Coronary artery (tissue), 2 donors: ENCODE measurements around the gene CNN2.
A peak's percentile ranks its signal among the peaks of the same experiment; 100 is the strongest.

ENCODE experiments used
- DNase-seq: peaks from one replicate; pipeline ENCODE4 v3.0.0-alpha.2; 2017; ENCODE audit warnings: low spot score
- H3K27ac ChIP-seq, 2 donors: fragments of 200-600 bp; sonication (generic); one replicate each; pipeline ENCODE4 v1.5.1; 2016 to 2019
- H3K4me3 ChIP-seq: fragments of 200-600 bp; sonication (generic); 2 replicates; pipeline ENCODE4 v1.5.1; 2016; ENCODE audit warnings: mild to moderate bottlenecking, moderate library complexity
- TF ChIP-seq, protein P1 (sequence below): fragments of 200-600 bp; sonication (generic); IDR thresholded peaks from one replicate; pipeline ENCODE4 v1.5.1; 2019; ENCODE audit warnings: antibody characterized with exemption

The CNN2 gene

DNA sequence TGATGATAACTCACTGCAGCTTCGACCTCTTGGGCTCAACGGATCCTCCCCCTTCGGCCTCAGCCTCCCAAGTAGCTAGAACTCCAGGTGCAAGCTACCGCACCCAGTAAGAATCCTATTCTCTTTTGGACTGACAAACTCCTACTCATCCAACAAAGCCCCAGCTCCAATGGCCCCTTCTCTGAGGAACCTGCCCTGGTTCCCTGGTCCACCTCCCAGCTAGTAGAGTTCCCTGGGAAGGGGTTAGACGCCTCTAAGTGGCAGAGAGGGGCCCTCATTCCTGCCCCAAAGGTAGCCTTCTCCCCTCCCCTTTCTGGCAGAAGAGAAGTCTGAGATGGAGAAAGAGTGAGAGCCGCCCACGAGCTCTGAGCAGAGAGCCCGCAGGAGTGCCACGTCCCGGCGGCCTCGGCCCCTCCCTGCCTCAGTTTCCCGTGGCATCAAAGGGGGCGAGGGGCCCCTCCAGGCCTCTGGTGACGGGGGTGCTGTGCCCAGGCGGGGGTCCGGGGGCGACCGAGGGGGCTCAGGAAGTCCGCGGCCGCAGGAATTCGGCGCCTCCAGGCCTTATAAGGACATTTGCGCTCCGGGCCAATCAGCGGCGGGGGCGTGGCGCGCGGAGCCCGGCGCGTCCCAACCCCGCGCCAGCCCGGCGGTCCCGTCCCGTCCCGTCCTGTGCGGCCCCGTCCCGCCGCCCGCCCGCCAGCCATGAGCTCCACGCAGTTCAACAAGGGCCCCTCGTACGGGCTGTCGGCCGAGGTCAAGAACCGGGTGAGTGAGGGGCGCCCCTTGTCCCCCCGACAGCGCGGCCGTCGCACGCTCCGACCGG lies at the start of gene CNN2:
Gene CNN2 (plus strand): TSS at position 649 of the 823 bp plus-strand sequence. CDS start 54 bp downstream, at position 703.
- TF ChIP-seq, protein P1, sequence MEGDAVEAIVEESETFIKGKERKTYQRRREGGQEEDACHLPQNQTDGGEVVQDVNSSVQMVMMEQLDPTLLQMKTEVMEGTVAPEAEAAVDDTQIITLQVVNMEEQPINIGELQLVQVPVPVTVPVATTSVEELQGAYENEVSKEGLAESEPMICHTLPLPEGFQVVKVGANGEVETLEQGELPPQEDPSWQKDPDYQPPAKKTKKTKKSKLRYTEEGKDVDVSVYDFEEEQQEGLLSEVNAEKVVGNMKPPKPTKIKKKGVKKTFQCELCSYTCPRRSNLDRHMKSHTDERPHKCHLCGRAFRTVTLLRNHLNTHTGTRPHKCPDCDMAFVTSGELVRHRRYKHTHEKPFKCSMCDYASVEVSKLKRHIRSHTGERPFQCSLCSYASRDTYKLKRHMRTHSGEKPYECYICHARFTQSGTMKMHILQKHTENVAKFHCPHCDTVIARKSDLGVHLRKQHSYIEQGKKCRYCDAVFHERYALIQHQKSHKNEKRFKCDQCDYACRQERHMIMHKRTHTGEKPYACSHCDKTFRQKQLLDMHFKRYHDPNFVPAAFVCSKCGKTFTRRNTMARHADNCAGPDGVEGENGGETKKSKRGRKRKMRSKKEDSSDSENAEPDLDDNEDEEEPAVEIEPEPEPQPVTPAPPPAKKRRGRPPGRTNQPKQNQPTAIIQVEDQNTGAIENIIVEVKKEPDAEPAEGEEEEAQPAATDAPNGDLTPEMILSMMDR: no peak
- Histone ChIP-seq H3K27ac (peak within 1 kb of the TSS; percentile 98 to 100), H3K4me3 (peak within 1 kb of the TSS; percentile 92)
- peak; percentile 92 for DNase-seq

DNA sequence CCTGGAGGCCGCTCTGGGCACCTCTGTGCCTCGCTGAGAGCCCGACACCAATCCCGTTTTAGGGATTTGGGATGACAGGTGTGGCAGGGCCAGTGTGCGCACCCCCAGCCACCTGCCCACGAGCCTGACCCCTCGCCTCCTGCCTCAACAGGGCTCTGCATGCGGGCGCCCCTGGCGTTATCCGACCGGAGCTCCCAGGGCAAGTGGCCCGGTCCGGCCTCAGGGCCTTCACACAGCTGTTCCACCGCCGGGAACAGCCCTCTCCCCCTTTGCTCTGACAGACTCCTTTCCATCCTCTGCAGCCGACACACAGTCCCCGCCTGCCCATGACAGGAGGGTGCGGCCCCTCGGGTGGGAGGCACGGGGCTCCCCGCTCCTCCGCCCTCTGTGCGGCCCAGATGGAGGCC lies 49.3 kb upstream of the CNN2 start:
- no peak overlapping the region for H3K27ac ChIP-seq
- no peak for DNase-seq
- TF ChIP-seq, protein P1: no peak
- H3K4me3 ChIP-seq: no peak overlapping the region

DNA sequence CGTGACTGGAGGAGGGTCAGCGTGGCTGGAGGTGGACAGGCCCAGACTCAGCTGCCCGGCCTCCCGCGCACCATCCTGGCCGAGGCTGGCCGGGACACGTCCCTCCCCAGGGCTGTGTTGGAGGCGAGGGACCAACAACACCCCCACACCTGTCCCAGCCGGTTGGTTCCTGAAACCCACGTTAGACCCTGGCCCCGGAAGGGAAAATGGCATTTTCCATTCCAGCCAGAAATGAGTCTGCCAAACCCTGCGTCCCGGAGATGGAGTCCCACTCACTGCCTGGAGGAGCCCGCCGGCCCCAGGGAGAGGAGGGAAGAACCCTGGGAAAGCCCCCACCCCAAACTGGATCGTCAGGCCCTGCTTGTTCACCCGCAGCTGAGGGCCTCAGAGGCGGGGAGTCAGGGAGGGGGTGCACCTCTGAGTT lies 47.1 kb upstream of the CNN2 start:
- H3K27ac ChIP-seq: no peak overlapping the region
- no peak overlapping the region for H3K4me3 ChIP-seq
- DNase-seq: no peak
- TF ChIP-seq, protein P1: no peak

DNA sequence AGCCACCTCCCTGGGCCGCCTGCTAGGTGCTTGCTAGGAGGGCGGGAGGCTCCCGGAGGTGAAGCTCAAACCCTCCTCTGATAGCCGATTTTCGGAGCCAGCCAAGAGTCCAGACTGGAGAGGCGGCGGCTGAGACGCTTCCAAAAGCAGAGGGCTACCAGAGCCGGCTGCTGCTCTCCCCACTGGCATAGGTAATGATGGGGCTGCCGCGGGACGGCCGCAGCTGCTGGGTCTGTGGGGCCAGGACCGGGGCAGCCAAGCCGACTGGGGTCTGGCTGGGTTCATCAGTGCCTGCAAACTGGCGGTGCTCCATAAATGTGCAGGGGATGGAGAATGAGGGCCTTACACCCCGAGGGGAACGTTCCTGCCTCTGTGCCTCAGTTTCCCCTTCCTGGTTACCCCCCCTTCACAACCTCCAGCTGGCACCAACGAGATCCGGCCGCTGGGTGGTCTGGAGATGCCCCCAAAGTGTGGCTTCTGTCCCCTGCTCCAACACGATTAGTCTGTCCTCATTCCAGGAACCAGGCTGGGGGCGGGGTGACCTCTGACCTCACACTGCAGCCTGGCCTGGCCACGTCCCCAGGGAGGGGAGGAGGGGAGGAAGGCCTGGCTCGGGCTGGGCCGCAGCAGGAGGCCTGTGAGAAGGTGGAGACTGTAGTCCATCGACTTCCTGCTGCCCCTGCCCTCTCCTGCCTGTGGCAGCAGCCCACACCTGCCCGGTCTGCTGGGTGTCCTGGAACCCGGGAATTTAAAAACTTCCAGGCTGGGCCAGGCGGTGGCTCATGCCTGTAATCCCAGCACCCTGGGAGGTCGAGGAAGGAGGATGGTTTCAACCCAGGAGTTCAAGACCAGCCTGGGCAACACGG lies 46.0 kb upstream of the CNN2 start:
- TF ChIP-seq, protein P1: no peak
- no peak overlapping the region for H3K4me3 ChIP-seq
- DNase-seq: no peak
- no peak overlapping the region for H3K27ac ChIP-seq

- DNase-seq: no peak
- peak overlapping the region in 1 of 2 donors; percentile 57 for H3K27ac ChIP-seq
- peak overlapping the region; percentile 68 for H3K4me3 ChIP-seq
- TF ChIP-seq, protein P1: peak; percentile 96
Measured at GRCh38 chr19:982567-983170, 43.7 kb upstream of the CNN2 start.

- H3K27ac ChIP-seq: peak within 1 kb of the TSS; percentile 84 to 91
- DNase-seq: peak; percentile 93
- TF ChIP-seq, protein P1: no peak
- peak within 1 kb of the TSS; percentile 97 for H3K4me3 ChIP-seq
Measured at GRCh38 chr19:984165-984967, 42.0 kb upstream of the CNN2 start, which contains the start of gene WDR18. Gene WDR18, plus strand, starts transcription at chr19:984345. Its CDS starts 9 bp downstream, at chr19:984354.
